Ishikawa (cell line): ENCODE results near the gene GPR137B.

Experiments
- CEBPB ChIP-seq: IDR thresholded peaks from 2 replicates; pipeline ENCODE4 v1.6.1; 2012
- EGR1 ChIP-seq: IDR thresholded peaks from 2 replicates; pipeline ENCODE4 v1.6.1; 2012
- EP300 ChIP-seq: IDR thresholded peaks from 2 replicates; pipeline ENCODE4 v1.6.1; 2012; ENCODE audit warnings: borderline replicate concordance
- FOXM1 ChIP-seq: IDR thresholded peaks from 2 replicates; pipeline ENCODE4 v1.6.1; 2012; ENCODE audit warnings: low read depth, borderline replicate concordance
- MAX ChIP-seq: IDR thresholded peaks from 2 replicates; pipeline ENCODE4 v1.6.1; 2012
- RAD21 ChIP-seq: IDR thresholded peaks from 2 replicates; pipeline ENCODE4 v1.6.1; 2012; ENCODE audit warnings: low read depth
- REST ChIP-seq: IDR thresholded peaks from 2 replicates; pipeline ENCODE4 v1.6.1; 2012; ENCODE audit warnings: low read depth, mild to moderate bottlenecking
- TAF1 ChIP-seq: IDR thresholded peaks from 2 replicates; pipeline ENCODE4 v1.6.1; 2012; ENCODE audit warnings: low read depth, mild to moderate bottlenecking
- TCF12 ChIP-seq: IDR thresholded peaks from 2 replicates; pipeline ENCODE4 v1.6.1; 2012; ENCODE audit warnings: low read depth
- ZBTB7A ChIP-seq: IDR thresholded peaks from 2 replicates; pipeline ENCODE4 v1.6.1; 2012; ENCODE audit warnings: low read depth

- no peak for TF ChIP-seq CEBPB
- no peak for TF ChIP-seq EP300
- TF ChIP-seq REST = no peak
- TF ChIP-seq FOXM1 = no peak
- no peak for TF ChIP-seq TCF12
- TF ChIP-seq RAD21 = no peak
- no peak for TF ChIP-seq TAF1
- TF ChIP-seq ZBTB7A = no peak
- no peak for TF ChIP-seq MAX
- no peak for TF ChIP-seq EGR1
Observed at GRCh38 chr1:236193184-236193583, 50.8 kb downstream of the GPR137B start.
